Caco-2 (cell line): ENCODE measurements around the gene CTDSPL2. TPM values are rescaled to one million over a fixed set of nuclear protein-coding genes. Genes with fewer than 3 reads are reported as not detected.
A peak's percentile ranks its signal among the peaks of the same experiment; 100 is the strongest.

Experiments used
- BruUV-seq: library from RNA; stranded (reverse); fragments of 400-500 nt; replicated peaks from 2 replicates; lab custom pipeline; 2021; lab: Mats Ljungman, UMichigan
- CTCF ChIA-PET: fragments of 300-600 bp; sonication (Branson Sonifier 250); formaldehyde crosslinking; loops from one replicate; lab custom pipeline; 2022; ENCODE audit warnings: antibody characterized with exemption; lab: Charles Lee
- POLR2A ChIA-PET: fragments of 300-600 bp; sonication (Branson Sonifier 250); formaldehyde crosslinking; loops from one replicate; lab custom pipeline; 2022; ENCODE audit warnings: antibody characterized with exemption; lab: Charles Lee
- DNase-seq, 2 experiments: peaks; one replicate each; pipeline versions ENCODE4 v3.0.0 to v3.0.0-alpha.2; 2020 to 2022
- H3K27me3 ChIP-seq: replicated peaks from 2 replicates; pipeline ENCODE4 v1.6.0; 2011; ENCODE audit warnings: low read length; ENCODE audit not compliant: control insufficient read depth, insufficient read depth
- H3K36me3 ChIP-seq: 2 replicates; pipeline ENCODE4 v1.5.1; 2011; ENCODE audit warnings: low read length; ENCODE audit not compliant: control insufficient read depth, insufficient read depth
- H3K4me1 ChIP-seq: fragments of 250-450 bp; sonication (Bioruptor Pico); 2 replicates; pipeline ENCODE4 v1.5.1; 2020; ENCODE audit warnings: mild to moderate bottlenecking
- H3K4me3 ChIP-seq: 2 replicates; pipeline ENCODE4 v1.5.1; 2011; ENCODE audit warnings: low read depth, mild to moderate bottlenecking, control low read depth, low read length
- H3K9me3 ChIP-seq: fragments of 250-450 bp; sonication (Bioruptor Pico); 2 replicates; pipeline ENCODE4 v1.5.1; 2020; ENCODE audit warnings: mild to moderate bottlenecking, moderate library complexity
- H3K27ac Mint-ChIP-seq: one replicate; pipeline ENCODE4 v1.8.0; 2022; ENCODE audit warnings: mixed read lengths; ENCODE audit not compliant: unreplicated experiment
- H3K27me3 Mint-ChIP-seq: one replicate; pipeline ENCODE4 v1.8.0; 2022; ENCODE audit warnings: mixed read lengths; ENCODE audit not compliant: insufficient read depth, unreplicated experiment
- H3K36me3 Mint-ChIP-seq: one replicate; pipeline ENCODE4 v1.8.0; 2022; ENCODE audit warnings: mild to moderate bottlenecking, mixed read lengths; ENCODE audit not compliant: insufficient read depth, unreplicated experiment
- H3K4me1 Mint-ChIP-seq: one replicate; pipeline ENCODE4 v1.8.0; 2022; ENCODE audit warnings: low read depth, mixed read lengths; ENCODE audit not compliant: unreplicated experiment
- H3K4me3 Mint-ChIP-seq: one replicate; pipeline ENCODE4 v1.8.0; 2022; ENCODE audit warnings: mild to moderate bottlenecking, moderate library complexity, mixed read lengths; ENCODE audit not compliant: unreplicated experiment
- H3K9me3 Mint-ChIP-seq: one replicate; pipeline ENCODE4 v1.8.0; 2022; ENCODE audit warnings: mixed read lengths; ENCODE audit not compliant: unreplicated experiment
- intact Hi-C: fragments of 100-400 bp; cut with micrococcal nuclease; formaldehyde crosslinking; loops from one replicate; pipeline ENCODE4 v1.10.0; 2022; ENCODE audit not compliant: unreplicated experiment
- total RNA-seq: library from RNA; stranded (reverse); gene quantifications from 2 replicates; pipeline ENCODE4 v1.2.3, GENCODE V29; 2022
- TF ChIP-seq, protein P1 (sequence below), 2 experiments: fragments of 200-600 bp in 1 of 2; IDR thresholded peaks; 1 replicate in 1 of 2; 2 replicates in 1 of 2; pipeline versions ENCODE4 v1.5.1 to v1.8.0; 2011 to 2022; ENCODE audit warnings: antibody characterized with exemption in 1 of 2, control low read depth in 1 of 2, inconsistent platforms in 1 of 2, low read depth in 1 of 2, low read length in 1 of 2, mild to moderate bottlenecking in 1 of 2, moderate library complexity in 1 of 2; ENCODE audit not compliant: insufficient read depth in 1 of 2, severe bottlenecking in 1 of 2, unreplicated experiment in 1 of 2

The CTDSPL2 gene
- total RNA-seq, 1 experiment from 2014 or later = 60.8 TPM

- H3K36me3 Mint-ChIP-seq = no peaks in the 10 kb centered on the region
- Histone ChIP-seq H3K36me3 (no peaks in the 10 kb centered on the region), H3K4me1 (no peaks in the 10 kb centered on the region), H3K4me3 (no peak overlapping the region), H3K9me3 (no peaks in the 10 kb centered on the region), H3K27me3 (no peaks in the 10 kb centered on the region)
- no peak overlapping the region for H3K27ac Mint-ChIP-seq
- CTCF ChIA-PET = no interaction called here
- no peaks in the 10 kb centered on the region for H3K9me3 Mint-ChIP-seq
- POLR2A ChIA-PET = no interaction called here
- TF ChIP-seq, protein P1, sequence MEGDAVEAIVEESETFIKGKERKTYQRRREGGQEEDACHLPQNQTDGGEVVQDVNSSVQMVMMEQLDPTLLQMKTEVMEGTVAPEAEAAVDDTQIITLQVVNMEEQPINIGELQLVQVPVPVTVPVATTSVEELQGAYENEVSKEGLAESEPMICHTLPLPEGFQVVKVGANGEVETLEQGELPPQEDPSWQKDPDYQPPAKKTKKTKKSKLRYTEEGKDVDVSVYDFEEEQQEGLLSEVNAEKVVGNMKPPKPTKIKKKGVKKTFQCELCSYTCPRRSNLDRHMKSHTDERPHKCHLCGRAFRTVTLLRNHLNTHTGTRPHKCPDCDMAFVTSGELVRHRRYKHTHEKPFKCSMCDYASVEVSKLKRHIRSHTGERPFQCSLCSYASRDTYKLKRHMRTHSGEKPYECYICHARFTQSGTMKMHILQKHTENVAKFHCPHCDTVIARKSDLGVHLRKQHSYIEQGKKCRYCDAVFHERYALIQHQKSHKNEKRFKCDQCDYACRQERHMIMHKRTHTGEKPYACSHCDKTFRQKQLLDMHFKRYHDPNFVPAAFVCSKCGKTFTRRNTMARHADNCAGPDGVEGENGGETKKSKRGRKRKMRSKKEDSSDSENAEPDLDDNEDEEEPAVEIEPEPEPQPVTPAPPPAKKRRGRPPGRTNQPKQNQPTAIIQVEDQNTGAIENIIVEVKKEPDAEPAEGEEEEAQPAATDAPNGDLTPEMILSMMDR (IDR thresholded peaks at IDR 0.05; ENCODE audit: insufficient read depth in 1 of 2, low read depth in 1 of 2, low read length in 1 of 2, severe bottlenecking in 1 of 2, unreplicated experiment in 1 of 2) = no peak
- intact Hi-C loops = no loop called here
- H3K27me3 Mint-ChIP-seq = no peaks in the 10 kb centered on the region
- no peak overlapping the region for H3K4me3 Mint-ChIP-seq
- no TSS peak for BruUV-seq
- DNase-seq = no peak
- no peaks in the 10 kb centered on the region for H3K4me1 Mint-ChIP-seq
Observed at GRCh38 chr15:44414001-44414400, 13.4 kb upstream of the CTDSPL2 start.

GRCh38 chr15:44427756-44428724 is 611 bp downstream of the CTDSPL2 start:
- intact Hi-C loops = loop anchor here (1.0 to 2.0 kb wide), 3 partner anchors 34 to 139 kb away; partner anchors contain the start of gene GOLM2
- TF ChIP-seq, protein P1 (IDR thresholded peaks at IDR 0.05; ENCODE audit: insufficient read depth in 1 of 2, low read depth in 1 of 2, low read length in 1 of 2, severe bottlenecking in 1 of 2, unreplicated experiment in 1 of 2) = no peak
- Histone ChIP-seq H3K9me3 (no peaks in the 10 kb centered on the region), H3K4me3 (peak overlapping the region; percentile 74), H3K36me3 (no peaks in the 10 kb centered on the region), H3K4me1 (peaks cover 8% of the 10 kb centered on the region), H3K27me3 (no peaks in the 10 kb centered on the region)
- Mint-ChIP-seq H3K27ac (peak overlapping the region; percentile 99), H3K9me3 (no peaks in the 10 kb centered on the region), H3K36me3 (peaks cover 25% of the 10 kb centered on the region), H3K4me3 (peak overlapping the region; percentile 97), H3K27me3 (no peaks in the 10 kb centered on the region), H3K4me1 (peaks cover 8% of the 10 kb centered on the region)
- peak; percentile 18 to 84 for DNase-seq
- ChIA-PET CTCF (interaction anchor here (0.5 to 3.8 kb wide), 11 partner anchors 29 to 447 kb away, joined by 3 to 23 read pairs (median 3); partner anchors contain the start of genes EIF3J and GOLM2), POLR2A (interaction anchor here (0.6 to 2.0 kb wide), 6 partner anchors 35 to 603 kb away, joined by 3 to 24 read pairs (median 4); partner anchors contain the start of genes EIF3J, GOLM2 and MFAP1)
- BruUV-seq = TSS peak; percentile 58

- H3K27ac Mint-ChIP-seq = no peak overlapping the region
- Histone ChIP-seq H3K9me3 (no peaks in the 10 kb centered on the region), H3K27me3 (no peaks in the 10 kb centered on the region), H3K4me3 (no peak overlapping the region), H3K4me1 (peaks cover 6% of the 10 kb centered on the region; the same call in 1 of the 2 replicates), H3K36me3 (no peaks in the 10 kb centered on the region)
- no peak for DNase-seq
- H3K27me3 Mint-ChIP-seq = no peaks in the 10 kb centered on the region
- intact Hi-C loops = no loop called here
- peaks cover 24% of the 10 kb centered on the region for H3K36me3 Mint-ChIP-seq
- H3K9me3 Mint-ChIP-seq = no peaks in the 10 kb centered on the region
- TF ChIP-seq, protein P1 (IDR thresholded peaks at IDR 0.05; ENCODE audit: insufficient read depth in 1 of 2, low read depth in 1 of 2, low read length in 1 of 2, severe bottlenecking in 1 of 2, unreplicated experiment in 1 of 2) = no peak
- CTCF ChIA-PET = no interaction called here
- peaks cover 14% of the 10 kb centered on the region for H3K4me1 Mint-ChIP-seq
- POLR2A ChIA-PET = no interaction called here
- H3K4me3 Mint-ChIP-seq = no peak overlapping the region
- no TSS peak for BruUV-seq
Observed at GRCh38 chr15:44435893-44436667, 8.7 kb downstream of the CTDSPL2 start.
